ENCODE results near the gene C1QTNF12. TPM values are rescaled to one million over a fixed set of nuclear protein-coding genes. Genes with fewer than 3 reads are reported as not detected.

The C1QTNF12 gene
- total RNA-seq, 4 donors from 2014 or later: 0.33 to 0.52 TPM; not detected in 2

- no peak overlapping the region for H3K4me3 ChIP-seq
- H3K4me1 ChIP-seq: peaks cover 9 to 31% (median 14%) of the 10 kb centered on the region in 4 donors
- DNase-seq (ENCODE audit: extremely low spot score): no peak
- H3K27ac ChIP-seq (replicated peaks in 1 of 4): no peak overlapping the region
- TF ChIP-seq CTCF (IDR thresholded peaks at IDR 0.05): no peak
- TF ChIP-seq EP300 (IDR thresholded peaks at IDR 0.05): no peak
- no peak for TF ChIP-seq POLR2AphosphoS5 (IDR thresholded peaks at IDR 0.05)
- TF ChIP-seq POLR2A (IDR thresholded peaks at IDR 0.05; ENCODE audit: low read depth): no peak
- peaks cover 0 to 24% (median 4%) of the 10 kb centered on the region in 4 donors for H3K36me3 ChIP-seq
- no peaks in the 10 kb centered on the region for H3K9me3 ChIP-seq
- WGBS: 47% methylated on average over 11 of the region's 23 CpGs
- intact Hi-C loops (cut with DNase I): no loop called here
- H3K27me3 ChIP-seq: peaks cover 0 to 62% (median 14%) of the 10 kb centered on the region in 4 donors
Observed at GRCh38 chr1:1240822-1241587, 5.5 kb downstream of the C1QTNF12 start.

- Histone ChIP-seq H3K9me3 (no peaks in the 10 kb centered on the region), H3K27me3 (peaks cover 0 to 56% (median 9%) of the 10 kb centered on the region in 4 donors), H3K4me1 (peaks cover 9 to 29% (median 12%) of the 10 kb centered on the region in 4 donors), H3K36me3 (peaks cover 0 to 26% (median 6%) of the 10 kb centered on the region in 4 donors), H3K27ac (replicated peaks in 1 of 4) (no peak overlapping the region), H3K4me3 (no peak overlapping the region)
- no peak for DNase-seq (ENCODE audit: extremely low spot score)
- 40% methylated on average over 1 of the region's 11 CpGs for WGBS
- TF ChIP-seq POLR2A (IDR thresholded peaks at IDR 0.05; ENCODE audit: low read depth) (no peak), CTCF (IDR thresholded peaks at IDR 0.05) (no peak), POLR2AphosphoS5 (IDR thresholded peaks at IDR 0.05) (no peak), EP300 (IDR thresholded peaks at IDR 0.05) (no peak)
- intact Hi-C loops (cut with DNase I): no loop called here
Observed at GRCh38 chr1:1240348-1240732, 6.2 kb downstream of the C1QTNF12 start.

- Histone ChIP-seq H3K4me3 (no peak overlapping the region), H3K27ac (replicated peaks in 1 of 4) (no peak overlapping the region), H3K9me3 (no peaks in the 10 kb centered on the region), H3K36me3 (peaks cover 0 to 32% (median 9%) of the 10 kb centered on the region in 4 donors), H3K27me3 (peaks cover 0 to 53% (median 9%) of the 10 kb centered on the region in 4 donors), H3K4me1 (peaks cover 9 to 29% (median 12%) of the 10 kb centered on the region in 4 donors)
- TF ChIP-seq POLR2AphosphoS5 (IDR thresholded peaks at IDR 0.05) (no peak), EP300 (IDR thresholded peaks at IDR 0.05) (no peak), POLR2A (IDR thresholded peaks at IDR 0.05; ENCODE audit: low read depth) (no peak), CTCF (IDR thresholded peaks at IDR 0.05) (no peak)
- intact Hi-C loops (cut with DNase I): no loop called here
- 56% methylated on average over 6 of the region's 30 CpGs for WGBS
- no peak for DNase-seq (ENCODE audit: extremely low spot score)
Observed at GRCh38 chr1:1239614-1240347, 6.7 kb downstream of the C1QTNF12 start.

GRCh38 chr1:1239227-1239613, 7.3 kb downstream of the C1QTNF12 start:
- TF ChIP-seq EP300 (IDR thresholded peaks at IDR 0.05): no peak
- no peak for TF ChIP-seq CTCF (IDR thresholded peaks at IDR 0.05)
- TF ChIP-seq POLR2AphosphoS5 (IDR thresholded peaks at IDR 0.05): no peak
- no peak for TF ChIP-seq POLR2A (IDR thresholded peaks at IDR 0.05; ENCODE audit: low read depth)
- H3K9me3 ChIP-seq: no peaks in the 10 kb centered on the region
- WGBS: 67% methylated on average over 14 of the region's 15 CpGs
- no peak overlapping the region for H3K4me3 ChIP-seq
- H3K27me3 ChIP-seq: peaks cover 0 to 53% (median 9%) of the 10 kb centered on the region in 4 donors
- peaks cover 0 to 36% (median 12%) of the 10 kb centered on the region in 4 donors for H3K36me3 ChIP-seq
- H3K27ac ChIP-seq (replicated peaks in 1 of 4): no peak overlapping the region
- H3K4me1 ChIP-seq: peaks cover 9 to 31% (median 12%) of the 10 kb centered on the region in 4 donors
- intact Hi-C loops (cut with DNase I): no loop called here
- no peak for DNase-seq (ENCODE audit: extremely low spot score)
